HG03280 (cell line): ENCODE data around the gene PEF1.

Experiments
- ATAC-seq: cut with Tn5 transposase; IDR thresholded peaks from one replicate; pipeline ENCODE4 v1.9.1; 2021; ENCODE audit warnings: mild to moderate bottlenecking, moderate library complexity; ENCODE audit not compliant: unreplicated experiment

PEF1 gene

DNA sequence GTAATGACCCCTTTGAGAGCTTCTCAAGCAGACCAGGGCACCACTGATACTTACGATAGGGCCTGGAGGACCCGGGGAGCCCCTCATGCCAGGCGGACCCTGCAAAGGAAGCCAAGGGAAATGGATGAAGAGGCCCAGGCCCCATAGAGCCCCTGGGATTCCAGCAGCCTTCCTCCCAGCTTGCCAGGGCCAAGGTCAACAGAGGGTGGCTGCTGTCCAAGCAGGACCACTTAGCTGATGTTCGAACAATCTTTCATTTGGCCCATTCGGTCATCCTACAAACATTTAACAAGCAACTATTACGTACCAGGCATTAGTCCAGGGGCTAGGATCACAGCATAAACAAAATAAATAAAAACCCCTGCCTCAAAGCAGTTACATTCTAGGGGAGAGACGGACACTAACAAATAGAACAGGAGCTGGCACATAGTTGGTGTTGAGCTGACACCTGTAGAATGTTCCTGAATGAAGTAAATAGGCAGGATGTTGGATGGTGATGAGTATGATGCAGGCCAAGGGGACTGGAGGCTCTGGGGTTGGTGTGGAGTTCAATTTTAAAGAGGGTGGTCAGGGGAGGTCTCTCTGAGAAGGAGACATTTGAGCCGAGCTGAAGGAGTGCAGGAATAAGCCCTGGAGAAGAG, 27.0 kb upstream of the PEF1 start:
- ATAC-seq, result no peak

DNA sequence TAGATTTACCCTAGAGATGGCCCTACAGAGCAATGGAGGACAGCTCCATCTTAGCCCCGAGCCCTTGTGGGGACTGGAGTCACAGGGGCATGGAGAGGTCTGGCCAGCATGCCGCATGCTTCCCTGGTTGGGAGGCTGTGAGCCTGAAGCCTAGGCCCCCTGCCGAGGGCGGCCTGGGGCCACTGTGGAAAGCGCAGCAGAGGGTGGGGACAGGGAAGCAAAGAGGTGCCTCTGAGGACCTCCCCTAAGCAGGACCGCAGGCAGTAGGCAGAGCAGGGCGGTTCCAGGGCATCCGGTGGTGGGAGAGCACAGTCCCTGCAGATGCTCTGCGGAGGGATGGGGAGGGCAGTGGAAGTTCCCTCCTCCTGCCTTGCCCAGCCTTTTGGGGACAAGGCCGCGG, 26.5 kb upstream of the PEF1 start:
- ATAC-seq, result no peak

DNA sequence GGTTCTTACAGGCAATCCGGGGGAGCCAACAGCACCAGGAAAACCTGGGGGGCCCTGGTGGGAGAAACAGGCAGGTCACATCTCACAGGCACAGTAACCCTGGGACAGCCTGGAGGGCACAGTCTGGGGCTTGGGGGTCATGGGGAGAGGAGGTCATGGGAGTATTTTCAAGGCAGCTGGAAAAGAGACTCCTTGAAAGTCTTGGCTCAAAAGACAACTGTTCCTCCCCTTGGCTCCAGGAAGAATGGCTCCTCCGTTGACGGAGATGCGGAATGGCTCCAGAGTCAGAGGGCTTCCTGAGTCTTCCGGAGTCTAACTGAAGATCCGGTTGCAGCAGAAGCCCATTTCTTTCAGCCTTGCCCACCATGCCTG, 25.9 kb upstream of the PEF1 start:
- ATAC-seq, result no peak

DNA sequence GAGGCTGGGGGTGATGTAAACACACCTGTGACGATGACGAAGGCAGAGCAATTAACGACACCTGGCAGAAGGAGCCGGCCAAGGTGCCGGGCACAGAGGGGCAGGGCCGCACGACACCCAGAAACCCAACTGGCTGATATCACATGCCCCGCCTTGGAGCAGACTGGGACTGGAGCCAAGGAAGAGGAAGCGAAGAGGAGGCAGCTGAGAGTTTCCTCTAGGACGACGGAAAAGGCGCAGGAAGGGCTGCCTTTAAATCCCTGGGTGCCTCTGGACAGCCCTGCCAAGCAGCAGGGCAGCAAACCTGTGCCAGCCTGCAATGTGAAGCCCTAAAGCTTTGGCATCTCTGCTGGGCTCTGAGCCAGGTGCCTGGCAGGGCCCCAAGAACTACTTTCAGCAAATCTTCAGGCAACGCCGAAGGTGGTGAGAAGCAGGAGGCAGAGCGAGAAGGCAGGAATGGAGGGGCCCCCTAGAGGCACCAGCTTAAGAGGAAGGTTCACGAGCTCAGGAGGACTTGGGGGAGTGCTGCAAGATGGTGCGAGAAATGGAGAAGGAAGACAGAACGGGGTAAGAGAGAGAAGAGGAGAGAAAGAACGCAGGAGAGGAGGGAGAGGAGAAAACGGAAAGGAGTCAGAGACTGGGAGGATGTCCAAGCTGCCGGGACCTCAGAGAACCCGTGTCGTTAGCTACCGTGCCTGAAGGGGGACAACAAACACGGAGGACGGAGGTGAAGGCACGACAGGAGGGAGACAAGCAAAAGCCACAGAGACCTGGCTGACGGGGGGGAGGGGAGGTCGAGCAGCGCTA, 25.3 kb upstream of the PEF1 start:
- no peak for ATAC-seq

DNA sequence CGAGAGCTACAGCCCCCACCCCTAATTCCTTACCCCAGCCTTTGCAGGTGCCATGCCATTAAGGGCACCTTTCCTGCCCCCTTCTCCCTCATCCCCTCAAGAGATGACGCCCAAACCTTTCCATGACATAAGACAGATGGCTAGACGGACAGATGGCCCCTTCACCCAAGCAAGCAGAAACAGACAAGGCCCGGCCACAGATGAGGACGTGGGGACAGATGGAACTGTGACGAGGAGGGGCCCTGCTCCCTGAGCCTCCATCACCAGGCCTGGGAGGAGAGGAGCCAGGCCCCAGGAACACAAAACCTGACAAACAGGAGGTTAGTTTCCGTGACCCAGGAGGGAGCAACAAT, 24.7 kb upstream of the PEF1 start:
- no peak for ATAC-seq

DNA sequence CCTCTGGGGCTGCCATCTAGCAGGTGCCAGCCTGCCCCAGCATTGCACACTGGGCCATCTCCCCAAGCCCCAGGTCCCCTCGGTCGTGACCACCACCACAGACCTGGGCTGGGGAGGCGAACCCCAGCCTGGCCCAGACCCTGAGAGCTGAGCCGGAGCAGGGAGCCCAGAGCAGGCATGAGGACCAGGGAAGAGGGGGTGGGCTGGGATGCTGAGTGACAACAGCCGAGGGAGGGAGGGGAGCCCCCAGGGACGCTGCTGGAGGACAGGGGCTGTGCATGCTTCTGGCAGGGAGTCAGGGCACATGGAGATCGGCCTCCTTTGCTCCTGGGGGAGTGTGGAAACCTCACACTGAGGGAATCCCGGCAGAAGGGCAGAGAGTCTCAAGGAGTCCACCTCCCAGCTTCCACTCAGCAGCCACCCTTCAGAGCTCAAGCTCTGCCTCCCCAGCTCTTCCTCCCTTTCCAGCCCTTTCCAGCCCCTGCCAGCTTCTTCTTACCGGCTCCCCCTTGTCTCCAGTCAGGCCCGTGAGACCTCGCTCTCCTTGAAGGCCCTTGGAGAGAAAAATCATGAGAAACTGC, 23.7 kb upstream of the PEF1 start:
- ATAC-seq, result no peak

DNA sequence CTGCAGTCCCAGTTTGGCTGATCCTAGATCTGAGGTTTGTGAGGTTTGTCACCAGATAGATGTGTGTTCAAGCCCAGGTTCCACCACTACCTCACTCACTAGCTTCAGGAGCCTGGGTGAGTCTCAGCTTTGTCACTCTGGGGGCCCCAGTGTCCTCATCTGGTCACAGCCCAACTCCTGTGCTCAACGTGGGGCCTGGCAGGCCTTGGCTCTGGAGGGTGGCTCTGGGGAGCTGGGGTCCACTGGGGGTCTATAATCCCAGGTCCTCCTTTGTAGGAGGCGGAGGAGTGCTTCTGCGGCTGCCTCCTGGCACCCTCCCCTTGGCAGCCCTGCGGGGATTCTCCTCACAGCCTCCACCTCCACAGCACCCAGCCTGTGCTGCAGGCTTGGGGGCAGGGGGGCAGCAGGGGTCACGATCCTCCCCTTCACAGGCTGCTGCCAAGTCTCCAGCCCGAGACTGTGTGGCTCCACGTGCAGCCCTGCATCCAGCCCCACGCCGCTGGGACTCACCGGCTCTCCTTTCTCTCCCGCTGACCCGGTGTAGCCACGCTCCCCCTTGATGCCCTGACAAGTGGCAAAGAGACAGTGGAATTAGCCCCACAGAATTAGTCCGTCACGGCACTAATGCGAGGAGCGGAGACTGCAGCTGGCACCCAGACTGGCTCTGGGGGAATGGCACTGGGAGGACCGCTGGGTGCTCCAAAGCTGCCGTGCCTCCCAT, 22.5 kb upstream of the PEF1 start:
- ATAC-seq, result no peak

DNA sequence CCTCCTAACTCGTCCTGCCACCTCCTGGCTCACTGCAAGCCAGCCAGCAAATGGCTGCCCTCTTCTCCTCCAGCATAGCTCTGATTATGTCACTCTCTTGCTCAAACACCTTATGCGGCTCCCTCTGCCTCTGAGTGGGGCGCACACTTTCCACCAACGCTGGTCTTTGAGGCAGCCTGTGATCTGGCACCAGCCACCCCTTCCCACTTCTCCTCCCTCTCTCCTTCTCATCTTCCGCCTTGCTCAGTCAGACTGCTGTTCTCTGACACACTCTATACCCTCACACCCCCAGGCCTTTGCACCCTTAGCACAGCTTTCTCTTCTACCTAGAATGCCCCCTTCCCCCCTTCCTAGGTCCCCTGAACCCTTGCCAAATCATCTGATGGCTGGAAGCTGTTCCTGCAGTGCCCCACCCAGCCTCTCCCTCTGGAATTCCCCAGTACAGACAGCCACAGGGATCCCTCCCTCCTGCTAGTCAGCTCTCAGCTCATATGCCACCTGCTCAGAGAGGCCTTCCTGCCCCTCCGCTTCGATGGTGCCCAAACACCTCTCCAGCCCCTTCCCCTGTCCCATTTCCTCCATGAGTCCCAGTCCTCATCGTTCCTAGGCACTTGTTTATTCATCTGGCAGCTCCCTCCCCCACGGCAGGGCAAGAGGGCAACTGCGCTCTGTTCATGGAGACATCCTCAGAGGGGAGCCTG, 21.7 kb upstream of the PEF1 start:
- no peak for ATAC-seq

DNA sequence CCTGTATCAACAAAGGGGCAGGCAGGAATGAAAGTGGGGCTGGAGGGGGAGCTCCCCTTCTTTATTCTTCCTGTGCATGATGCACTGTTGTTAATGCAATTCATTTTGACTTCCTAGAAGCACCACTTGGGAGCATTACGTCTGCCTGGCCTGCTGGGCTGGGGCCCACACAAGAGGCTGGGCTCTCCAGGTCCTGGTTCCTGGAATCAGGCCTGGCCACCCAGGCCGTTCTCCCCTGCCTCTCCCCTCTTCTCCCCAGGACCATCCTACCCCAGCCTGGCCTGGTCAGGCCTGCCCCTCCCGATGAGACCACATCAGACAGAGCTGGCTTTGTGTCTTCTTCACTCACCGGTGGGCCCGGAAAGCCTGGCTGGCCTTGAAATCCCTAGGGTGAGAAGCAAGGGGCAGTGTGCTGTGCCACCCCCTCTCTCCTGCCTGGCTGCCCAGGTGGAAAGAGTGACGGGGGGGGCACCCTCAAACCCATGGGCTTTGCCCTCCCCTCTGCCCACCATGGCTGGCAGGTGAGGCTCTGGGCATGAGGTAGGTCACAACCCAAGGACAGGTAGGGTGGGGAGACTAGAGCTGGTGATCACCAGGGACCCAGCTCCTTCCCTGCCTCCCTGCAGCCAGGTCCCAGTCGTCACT, 20.7 kb upstream of the PEF1 start:
- no peak for ATAC-seq

DNA sequence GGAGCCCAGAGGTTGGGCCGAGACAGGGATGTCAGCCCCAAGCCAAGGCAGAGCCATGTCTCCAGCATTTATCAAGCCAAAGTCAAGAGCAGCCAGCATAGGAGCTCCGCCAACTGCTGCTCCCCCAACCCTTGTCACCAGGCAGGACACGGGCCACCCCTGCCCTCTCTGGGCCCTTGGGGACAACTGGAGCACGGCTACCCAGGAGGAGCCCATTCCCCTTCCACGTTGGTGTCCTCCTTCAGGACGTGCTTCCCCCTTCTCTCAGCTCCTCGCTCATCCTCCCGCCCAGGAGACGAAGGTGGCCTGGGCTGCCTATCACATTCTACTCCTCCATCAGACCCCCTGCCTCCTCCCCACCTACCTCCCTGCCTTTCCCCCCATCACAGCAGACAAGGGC, 19.9 kb upstream of the PEF1 start:
- no peak for ATAC-seq

DNA sequence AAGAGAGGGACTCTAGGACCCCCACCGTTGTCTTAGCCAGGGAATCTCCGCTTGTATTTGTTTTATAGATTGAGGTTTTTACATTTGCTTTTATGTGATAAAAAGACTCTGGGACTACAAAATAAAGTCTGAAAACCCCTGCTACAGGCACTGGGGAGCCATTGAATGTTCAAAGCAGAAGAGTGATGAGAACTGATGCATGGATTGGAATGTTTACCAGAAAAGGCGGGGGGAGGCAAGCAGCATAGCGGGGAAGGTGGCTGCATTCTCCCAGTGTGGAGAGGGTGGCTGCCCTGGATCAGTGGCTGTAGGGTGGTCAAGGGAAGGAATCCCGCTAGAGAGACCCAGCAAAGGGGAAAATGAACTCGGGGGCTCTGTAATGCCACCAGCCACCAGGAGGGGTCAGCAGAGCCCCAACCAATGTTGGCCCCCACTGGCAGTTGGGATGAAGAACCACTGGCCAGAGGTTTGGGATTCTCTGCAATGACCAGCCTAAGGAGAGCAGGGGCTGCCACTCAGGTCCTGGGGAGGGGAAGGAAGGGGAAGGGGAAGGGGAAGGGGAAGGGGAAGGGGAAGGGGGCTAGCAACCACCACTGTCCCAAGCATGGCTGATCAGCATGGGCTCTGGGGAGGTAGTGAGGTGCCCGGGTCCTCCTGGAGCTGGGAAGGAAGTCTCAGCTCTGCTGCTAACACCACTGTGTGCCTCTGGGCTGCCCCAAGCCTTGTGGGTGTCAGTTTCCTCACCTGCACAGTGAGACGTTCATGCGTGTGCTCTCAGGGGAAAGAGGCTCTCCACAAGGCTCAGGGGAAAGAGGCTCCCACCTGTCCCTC, 19.2 kb upstream of the PEF1 start:
- ATAC-seq, result no peak

DNA sequence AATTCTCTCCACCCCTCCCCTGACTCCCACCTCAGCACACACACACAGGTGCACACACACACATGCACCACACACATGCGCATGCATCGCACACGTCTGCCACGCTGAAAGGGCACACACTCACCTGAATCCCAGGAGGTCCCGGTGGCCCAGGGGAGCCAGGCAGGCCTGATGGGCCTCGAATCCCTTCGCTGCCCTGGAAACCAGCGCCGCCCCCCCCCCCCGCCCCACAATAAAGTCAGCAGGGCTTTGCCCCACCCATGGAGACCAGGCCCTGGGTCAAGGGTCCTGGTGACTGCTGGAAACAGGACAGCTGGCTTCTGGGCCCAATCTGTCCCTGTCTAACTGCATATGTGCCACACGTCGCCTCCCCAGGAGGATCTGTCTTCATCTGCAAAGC, 17.8 kb upstream of the PEF1 start:
- no peak for ATAC-seq

DNA sequence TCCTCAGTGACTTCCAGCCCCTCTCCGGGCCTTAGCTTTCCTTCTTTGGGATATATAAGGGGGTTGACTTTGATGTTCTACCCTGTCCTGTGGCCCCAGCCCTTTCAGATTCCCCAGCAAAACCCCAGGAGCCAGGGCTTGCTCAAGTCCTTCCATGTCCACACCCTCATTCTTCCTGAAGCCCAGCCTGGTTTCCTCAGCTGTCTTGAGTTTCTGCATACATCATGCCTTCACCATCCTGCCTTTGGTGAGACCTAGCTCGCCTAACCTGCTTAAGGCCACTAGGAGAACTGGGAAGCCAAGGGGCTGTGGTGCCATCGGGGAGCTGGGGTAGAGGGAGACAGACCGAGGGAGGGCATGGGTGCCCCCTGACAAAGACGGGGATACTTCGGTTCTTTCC, 17.2 kb upstream of the PEF1 start:
- ATAC-seq, result no peak

DNA sequence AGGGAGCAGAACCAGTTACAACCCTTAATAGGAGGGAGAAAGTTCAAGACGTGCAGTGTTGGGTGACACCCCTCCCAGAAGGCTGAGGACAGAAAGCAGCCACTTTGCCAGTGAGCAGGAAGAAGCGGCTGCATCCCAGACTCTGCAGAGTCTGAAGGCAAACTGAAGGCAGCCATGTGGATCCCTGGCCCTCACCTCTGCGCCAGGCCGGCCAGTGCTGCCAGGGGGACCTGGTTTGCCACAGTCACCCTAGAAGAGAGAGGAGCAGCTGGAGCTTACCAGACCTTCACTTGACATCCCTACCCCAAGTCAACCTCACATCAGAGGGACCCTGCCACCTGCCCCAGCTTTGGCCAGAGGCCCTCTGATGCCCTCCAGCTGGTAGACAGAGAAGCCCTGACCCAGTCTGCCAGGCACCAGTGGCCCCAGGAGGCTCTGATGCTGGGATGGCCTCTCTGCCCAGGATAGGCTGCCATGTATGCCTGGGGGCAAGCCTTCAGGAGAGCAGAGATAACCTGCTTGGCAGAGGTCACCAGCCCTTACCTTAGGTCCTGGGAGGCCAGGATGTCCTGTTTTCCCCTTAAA, 16.3 kb upstream of the PEF1 start:
- ATAC-seq, result no peak

DNA sequence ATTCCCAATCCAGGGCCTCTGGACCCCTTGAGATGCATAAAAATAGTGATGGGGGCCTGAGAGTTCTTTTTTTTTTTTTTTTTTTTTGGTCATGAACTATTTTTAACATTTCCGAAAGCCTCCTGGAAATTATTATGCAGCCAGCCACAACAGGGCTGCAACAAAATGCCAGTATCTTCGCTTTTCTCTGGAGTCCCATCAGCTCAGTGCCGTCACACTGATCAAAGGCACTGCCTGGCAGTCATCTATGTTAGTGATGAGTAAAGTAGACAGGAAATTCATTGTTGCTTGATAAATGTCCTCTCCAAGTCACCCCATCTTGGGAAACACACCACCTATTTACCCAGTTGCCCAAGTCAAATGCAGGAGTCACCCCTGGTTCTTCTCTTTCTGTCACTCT, 15.2 kb upstream of the PEF1 start:
- no peak for ATAC-seq

DNA sequence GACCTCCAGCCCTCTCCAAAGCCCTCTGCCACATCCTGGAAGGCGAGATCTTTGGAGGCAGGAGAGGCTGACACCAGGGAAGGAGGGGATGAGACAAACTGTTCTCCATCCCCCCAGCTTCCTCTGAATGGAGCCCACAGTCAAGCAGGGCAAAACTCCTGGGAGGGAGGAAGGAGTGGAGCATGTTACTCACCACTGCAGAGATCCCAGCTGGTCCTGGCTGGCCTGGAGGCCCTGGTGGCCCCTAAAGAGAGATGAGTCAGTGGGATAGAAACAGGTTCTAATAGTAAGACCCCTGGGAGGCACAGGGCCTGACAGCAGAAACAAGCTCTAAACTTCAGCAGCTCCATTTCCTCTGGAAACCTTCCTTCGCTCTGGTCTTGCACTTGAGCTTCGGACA, 14.0 kb upstream of the PEF1 start:
- ATAC-seq, result no peak

DNA sequence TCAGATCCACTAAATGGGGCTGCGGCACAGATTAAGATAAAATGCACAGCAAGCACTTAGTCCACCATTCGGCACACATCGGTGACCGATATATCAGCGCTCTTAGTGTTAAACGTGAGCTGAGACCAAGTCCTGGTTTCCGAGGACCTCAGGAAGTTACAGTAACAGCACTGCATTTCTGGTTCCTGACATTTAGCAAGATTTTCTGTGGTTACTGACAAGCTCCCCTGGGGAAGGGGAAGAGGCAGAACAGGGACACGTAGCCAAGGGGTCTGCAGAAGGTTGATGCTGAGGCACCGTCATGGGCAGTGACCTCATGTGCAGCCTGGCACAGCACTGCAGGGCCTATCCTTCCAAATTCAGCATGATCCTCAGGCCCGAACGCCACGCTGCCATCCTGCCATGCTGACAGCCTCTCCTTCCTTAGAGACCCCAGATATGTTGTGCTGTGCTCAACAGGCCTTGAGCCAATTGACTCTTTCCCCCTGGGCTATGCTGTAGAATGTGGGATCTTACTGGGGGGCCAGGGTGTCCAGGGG, 13.4 kb upstream of the PEF1 start:
- ATAC-seq, result no peak

DNA sequence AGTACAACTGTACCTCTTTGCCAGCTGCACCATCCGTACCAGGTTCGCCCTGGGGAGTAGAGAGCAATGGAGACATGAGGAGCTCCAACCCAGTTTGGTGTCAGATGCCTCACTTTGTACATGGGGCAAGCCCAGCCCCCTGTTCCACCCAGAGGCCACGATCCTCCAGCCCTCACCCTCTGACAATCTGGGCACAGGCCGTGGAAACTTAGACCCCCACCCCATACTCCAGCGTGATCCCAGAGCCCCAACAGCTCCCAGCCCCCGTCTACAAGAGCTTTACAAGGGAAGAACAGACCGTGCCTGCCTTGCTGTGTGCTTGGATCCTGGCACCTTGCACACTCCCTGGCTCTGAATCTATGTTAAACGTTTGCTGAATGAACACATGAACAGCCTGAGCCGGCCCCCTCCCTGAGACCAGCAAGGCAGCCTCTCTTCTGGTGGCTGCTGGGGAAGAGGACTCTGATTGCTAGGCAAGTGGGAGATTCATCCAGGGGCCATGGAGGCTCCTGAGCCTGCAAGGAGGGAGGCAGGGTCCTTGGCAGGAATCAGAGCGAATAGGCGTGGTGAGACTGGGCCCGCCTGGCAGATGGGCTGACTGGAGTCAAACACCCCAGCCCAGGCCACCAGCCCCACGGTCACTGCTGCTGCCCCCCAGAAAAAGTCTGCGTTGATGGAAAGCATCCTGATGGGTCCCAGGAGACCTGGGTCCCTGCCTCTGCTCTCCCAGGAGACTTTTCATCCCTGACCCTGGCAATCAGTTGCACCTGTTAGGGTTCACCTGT, 12.5 kb upstream of the PEF1 start:
- no peak for ATAC-seq

DNA sequence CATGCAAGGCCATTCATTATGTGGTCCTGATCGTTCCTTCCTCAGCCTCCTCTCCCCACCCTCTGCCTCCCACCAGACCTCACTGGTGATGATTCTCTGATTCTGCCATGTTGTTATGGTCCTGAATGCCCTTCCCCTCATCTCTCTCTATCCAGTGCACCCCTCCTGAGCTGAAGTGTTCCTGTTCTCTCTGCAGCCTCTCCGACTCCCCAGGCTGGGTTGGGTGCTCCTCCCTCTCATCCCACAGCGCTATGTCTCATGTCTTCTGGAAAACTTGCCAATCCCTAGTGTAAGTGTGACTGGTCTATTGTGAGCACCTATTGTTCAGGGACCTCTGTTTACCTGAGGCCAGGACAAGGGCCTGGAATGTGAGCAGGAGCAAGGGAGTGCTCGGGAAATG, 11.1 kb upstream of the PEF1 start:
- no peak for ATAC-seq
